IPS-18c (cell line): Measurements from ENCODE around the gene NELFA.
A peak's percentile ranks its signal among the peaks of the same experiment; 100 is the strongest.
"Not testable (repeated sequence)": the region's sequence is repeated elsewhere in the genome, so short reads cannot be mapped to it uniquely, and the experiment has no call there.

Experiments used
- H3K4me3 ChIP-seq: 2 replicates; pipeline ENCODE4 v1.7.0; 2013; ENCODE audit warnings: low read depth, mild to moderate bottlenecking, low read length, moderate library complexity; ENCODE audit not compliant: insufficient read depth
- H3K9me3 ChIP-seq: one replicate; pipeline ENCODE4 v1.6.1; 2013; ENCODE audit warnings: mild to moderate bottlenecking, low read length, moderate library complexity; ENCODE audit not compliant: control insufficient read depth, insufficient read depth

NELFA gene

GRCh38 chr4:2006956-2007653, 1.7 kb downstream of the NELFA start:
- Histone ChIP-seq H3K4me3 (peak overlapping the region; percentile 100), H3K9me3 (no peaks in the 10 kb centered on the region)

GRCh38 chr4:2006367-2006766, 2.4 kb downstream of the NELFA start:
- Histone ChIP-seq H3K4me3 (no peak overlapping the region), H3K9me3 (no peaks in the 10 kb centered on the region)

- H3K9me3 ChIP-seq, H3K4me3 ChIP-seq: not testable (repeated sequence)
Observed at GRCh38 chr4:2003361-2003760, 5.4 kb downstream of the NELFA start.

GRCh38 chr4:1999308-1999707, 9.5 kb downstream of the NELFA start:
- H3K9me3 ChIP-seq, H3K4me3 ChIP-seq: not testable (repeated sequence)

GRCh38 chr4:1998296-1998695, 10.5 kb downstream of the NELFA start:
- Histone ChIP-seq H3K4me3 (no peak overlapping the region), H3K9me3 (no peaks in the 10 kb centered on the region)

- Histone ChIP-seq H3K4me3 (no peak overlapping the region), H3K9me3 (no peaks in the 10 kb centered on the region)
Observed at GRCh38 chr4:1997712-1998111, 11.1 kb downstream of the NELFA start.

- Histone ChIP-seq H3K9me3 (no peaks in the 10 kb centered on the region), H3K4me3 (no peak overlapping the region)
Observed at GRCh38 chr4:1996866-1997611, 11.7 kb downstream of the NELFA start.

GRCh38 chr4:1994938-1995337, 13.8 kb downstream of the NELFA start:
- no peak overlapping the region for H3K4me3 ChIP-seq
- H3K9me3 ChIP-seq = no peaks in the 10 kb centered on the region

- not testable (repeated sequence) for H3K4me3 ChIP-seq, H3K9me3 ChIP-seq
Observed at GRCh38 chr4:1993718-1994516, 14.9 kb downstream of the NELFA start.

- no peak overlapping the region for H3K4me3 ChIP-seq
- no peaks in the 10 kb centered on the region for H3K9me3 ChIP-seq
Observed at GRCh38 chr4:1993169-1993516, 15.6 kb downstream of the NELFA start.

- H3K9me3 ChIP-seq = no peaks in the 10 kb centered on the region
- H3K4me3 ChIP-seq = no peak overlapping the region
Observed at GRCh38 chr4:1992468-1993168, 16.2 kb downstream of the NELFA start.

- H3K9me3 ChIP-seq = no peaks in the 10 kb centered on the region
- no peak overlapping the region for H3K4me3 ChIP-seq
Observed at GRCh38 chr4:1991596-1992434, 17.0 kb downstream of the NELFA start.

- H3K9me3 ChIP-seq = no peaks in the 10 kb centered on the region
- H3K4me3 ChIP-seq = no peak overlapping the region
Observed at GRCh38 chr4:1991087-1991486, 17.7 kb downstream of the NELFA start.

- no peak overlapping the region for H3K4me3 ChIP-seq
- H3K9me3 ChIP-seq = no peaks in the 10 kb centered on the region
Observed at GRCh38 chr4:1990676-1991075, 18.1 kb downstream of the NELFA start.

GRCh38 chr4:1990348-1990645, 18.5 kb downstream of the NELFA start:
- no peak overlapping the region for H3K4me3 ChIP-seq
- no peaks in the 10 kb centered on the region for H3K9me3 ChIP-seq

GRCh38 chr4:1989533-1990347, 19.0 kb downstream of the NELFA start:
- H3K4me3 ChIP-seq = no peak overlapping the region

More at GRCh38 chr4:1989533-1990347, 19.0 kb downstream of the NELFA start:
- H3K9me3 ChIP-seq = no peaks in the 10 kb centered on the region
